ENCODE results near the gene SELENOM.

- TF ChIP-seq CTCF (IDR thresholded peaks at IDR 0.05; ENCODE audit: insufficient read depth, low read depth, low read length) (no peak), EZH2 (IDR thresholded peaks at IDR 0.05; ENCODE audit: insufficient read depth, low read length) (no peak)
Measured at GRCh38 chr22:31154975-31155374, 47.6 kb upstream of the SELENOM start.
